Astrocyte (in vitro differentiated cells and primary cell): ENCODE data around the gene PRRC2B. TPM values are rescaled to one million over a fixed set of nuclear protein-coding genes. Genes with fewer than 3 reads are reported as not detected.

ENCODE experiments used
- DNase-seq: peaks from one replicate; pipeline ENCODE4 v3.0.0-alpha.2; 2010; ENCODE audit warnings: low read depth
- FAIRE-seq: peaks from 2 replicates; lab custom pipeline; 2011; peaks lifted over from hg19 to GRCh38; lab: Jason Lieb, UNC
- H2AFZ ChIP-seq: 2 replicates; pipeline ENCODE4 v1.6.0; 2012; ENCODE audit warnings: low read depth, low read length, inconsistent platforms
- H3K27ac ChIP-seq: 2 replicates; pipeline ENCODE4 v1.5.1; 2011; ENCODE audit warnings: low read depth, low read length, inconsistent platforms
- H3K27me3 ChIP-seq: 2 replicates; pipeline ENCODE4 v1.6.0; 2011; ENCODE audit warnings: low read length, inconsistent platforms; ENCODE audit not compliant: insufficient read depth
- H3K36me3 ChIP-seq: 2 replicates; pipeline ENCODE4 v1.5.1; 2011; ENCODE audit warnings: low read length, inconsistent platforms; ENCODE audit not compliant: insufficient read depth
- H3K4me1 ChIP-seq: 2 replicates; pipeline ENCODE4 v1.5.1; 2011; ENCODE audit warnings: low read length, inconsistent platforms; ENCODE audit not compliant: insufficient read depth
- H3K4me2 ChIP-seq: 2 replicates; pipeline ENCODE4 v1.6.0; 2012; ENCODE audit warnings: low read length, inconsistent platforms
- H3K4me3 ChIP-seq: 2 replicates; pipeline ENCODE4 v1.5.1; 2011; ENCODE audit warnings: low read depth, mild to moderate bottlenecking, low read length, inconsistent platforms; ENCODE audit not compliant: insufficient read depth
- H3K79me2 ChIP-seq: 2 replicates; pipeline ENCODE4 v1.6.0; 2012; ENCODE audit warnings: mild to moderate bottlenecking, low read length, inconsistent platforms; ENCODE audit not compliant: insufficient read depth
- H3K9ac ChIP-seq: 2 replicates; pipeline ENCODE4 v1.6.0; 2012; ENCODE audit warnings: mild to moderate bottlenecking, low read length, inconsistent platforms
- H3K9me3 ChIP-seq: 2 replicates; pipeline ENCODE4 v1.5.1; 2012; ENCODE audit warnings: low read depth, mild to moderate bottlenecking, low read length, inconsistent platforms; ENCODE audit not compliant: insufficient read depth
- H4K20me1 ChIP-seq: 2 replicates; pipeline ENCODE4 v1.6.0; 2012; ENCODE audit warnings: low read length, inconsistent platforms; ENCODE audit not compliant: insufficient read depth
- H3K27ac Mint-ChIP-seq: one replicate; pipeline ENCODE4 v1.8.0; 2021; ENCODE audit warnings: mild to moderate bottlenecking, mixed read lengths; ENCODE audit not compliant: unreplicated experiment
- H3K27me3 Mint-ChIP-seq: one replicate; pipeline ENCODE4 v1.8.0; 2021; ENCODE audit warnings: low read depth, mixed read lengths; ENCODE audit not compliant: unreplicated experiment
- H3K36me3 Mint-ChIP-seq: one replicate; pipeline ENCODE4 v1.8.0; 2021; ENCODE audit warnings: low read depth, mixed read lengths; ENCODE audit not compliant: unreplicated experiment
- H3K4me1 Mint-ChIP-seq: one replicate; pipeline ENCODE4 v1.8.0; 2021; ENCODE audit warnings: low read depth, mixed read lengths; ENCODE audit not compliant: unreplicated experiment
- H3K4me3 Mint-ChIP-seq: one replicate; pipeline ENCODE4 v1.8.0; 2021; ENCODE audit warnings: mild to moderate bottlenecking, moderate library complexity, mixed read lengths; ENCODE audit not compliant: unreplicated experiment
- H3K9me3 Mint-ChIP-seq: one replicate; pipeline ENCODE4 v1.8.0; 2021; ENCODE audit warnings: mild to moderate bottlenecking, mixed read lengths; ENCODE audit not compliant: unreplicated experiment
- CTCF ChIP-seq: IDR thresholded peaks from 2 replicates; pipeline ENCODE4 v1.5.1; 2011; ENCODE audit warnings: low read depth, mild to moderate bottlenecking, inconsistent platforms, low read length, moderate library complexity; ENCODE audit not compliant: insufficient read depth
- EZH2 ChIP-seq: IDR thresholded peaks from 2 replicates; pipeline ENCODE4 v1.6.1; 2012; ENCODE audit warnings: mild to moderate bottlenecking, low read length, inconsistent platforms; ENCODE audit not compliant: insufficient read depth
- total RNA-seq: library from RNA; stranded (reverse); gene quantifications from 2 replicates; pipeline ENCODE4 v1.2.1, GENCODE V29; 2021

The PRRC2B gene
- total RNA-seq, 1 donor from 2014 or later = 292 TPM

DNA sequence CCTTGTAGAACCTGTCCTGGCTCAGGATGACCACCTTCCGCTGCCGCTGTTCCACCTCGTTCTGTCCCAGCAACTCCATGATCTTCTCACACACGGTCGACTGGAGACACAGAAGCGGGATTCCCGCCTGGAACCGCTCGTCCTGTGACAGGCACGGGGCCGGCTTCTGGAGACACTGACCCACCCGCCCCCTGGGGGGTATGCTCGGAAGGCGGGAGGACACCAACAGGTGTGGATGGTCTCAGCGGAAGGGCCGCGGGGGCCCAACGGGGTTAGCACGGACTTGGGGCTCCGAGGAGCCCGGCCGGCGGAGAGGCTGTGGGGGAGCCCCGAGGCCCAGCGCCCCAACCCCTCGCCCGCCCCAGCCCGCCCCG lies 136.6 kb downstream of the PRRC2B start:
- H3K4me2 ChIP-seq = peak overlapping the region; percentile 98
- Mint-ChIP-seq H3K4me3 (peak overlapping the region; percentile 85), H3K36me3 (peaks cover 6% of the 10 kb centered on the region), H3K4me1 (peaks cover 3% of the 10 kb centered on the region), H3K9me3 (no peaks in the 10 kb centered on the region), H3K27ac (no peak overlapping the region), H3K27me3 (peaks cover 2% of the 10 kb centered on the region)
- H3K27ac ChIP-seq = no peak overlapping the region
- H2AFZ ChIP-seq = peak overlapping the region; percentile 75
- TF ChIP-seq EZH2 (no peak), CTCF (no peak)
- peaks cover 16% of the 10 kb centered on the region for H3K79me2 ChIP-seq
- H3K36me3 ChIP-seq = peaks cover 4% of the 10 kb centered on the region
- DNase-seq (no peak), FAIRE-seq (no peak)
- peaks cover 7% of the 10 kb centered on the region for H4K20me1 ChIP-seq
- peak overlapping the region; percentile 72 for H3K4me3 ChIP-seq
- no peaks in the 10 kb centered on the region for H3K9me3 ChIP-seq
- peak overlapping the region; percentile 89 for H3K9ac ChIP-seq
- peaks cover 15% of the 10 kb centered on the region for H3K4me1 ChIP-seq
- H3K27me3 ChIP-seq = no peaks in the 10 kb centered on the region

DNA sequence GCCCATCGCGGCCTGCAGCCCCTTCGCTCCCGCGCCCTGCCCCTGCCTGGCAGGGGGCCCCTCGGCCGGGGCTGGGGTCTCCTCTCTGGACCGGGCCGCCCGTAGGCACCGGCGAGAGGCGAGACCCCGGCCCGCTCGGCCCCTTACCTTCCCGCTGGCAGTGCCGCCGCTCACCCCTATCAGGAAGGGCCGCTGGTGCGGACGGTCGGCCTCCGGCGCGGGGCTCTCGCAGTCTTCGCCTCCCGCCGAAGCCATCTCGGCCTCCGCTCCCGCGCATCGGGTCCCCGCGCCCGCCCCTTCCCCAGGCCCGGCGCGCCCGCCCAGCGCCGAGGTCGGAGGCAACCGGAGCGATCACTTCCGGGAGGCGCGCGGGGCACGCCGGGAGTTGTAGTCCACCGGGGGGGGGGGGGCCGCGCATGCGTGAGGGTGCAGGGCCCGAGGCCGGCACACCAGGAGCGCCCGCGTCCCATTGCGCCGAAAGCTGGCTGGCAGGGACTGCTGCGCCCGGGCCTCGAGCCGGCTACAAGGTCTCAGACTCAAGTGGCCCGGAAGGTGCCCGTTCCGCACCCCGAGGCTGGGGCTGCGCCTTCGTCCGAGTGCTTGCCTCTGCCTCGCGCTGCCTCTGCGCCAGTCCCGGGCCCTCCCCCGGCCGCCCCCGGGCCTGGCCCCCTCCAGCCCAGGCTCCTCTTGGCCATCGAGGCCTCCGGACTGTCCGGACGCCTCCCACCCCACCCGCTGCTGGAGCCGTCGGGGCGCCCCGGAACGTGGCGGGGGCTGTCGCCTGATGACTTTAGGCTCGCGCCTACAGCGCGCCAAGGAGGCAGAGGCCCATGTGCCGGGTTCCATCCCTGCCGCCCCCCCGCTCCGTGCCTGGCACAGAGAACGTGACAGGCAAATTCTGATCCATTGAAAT lies 137.3 kb downstream of the PRRC2B start, which contains the start of gene UCK1:
Gene UCK1, minus strand, starts transcription at position 344 of the 913 bp plus-strand sequence. Its CDS starts 89 bp downstream, at position 255.
- peaks cover 2% of the 10 kb centered on the region for H3K27me3 Mint-ChIP-seq
- Histone ChIP-seq H3K36me3 (peaks cover 4% of the 10 kb centered on the region), H3K9ac (peak within 1 kb of the TSS; percentile 89), H3K9me3 (no peaks in the 10 kb centered on the region), H3K4me1 (peaks cover 15% of the 10 kb centered on the region), H2AFZ (peak within 1 kb of the TSS; percentile 75), H3K4me3 (peak within 1 kb of the TSS; percentile 72), H3K79me2 (peaks cover 16% of the 10 kb centered on the region), H4K20me1 (peaks cover 5% of the 10 kb centered on the region), H3K27ac (peak within 1 kb of the TSS; percentile 42), H3K4me2 (peak within 1 kb of the TSS; percentile 98), H3K27me3 (no peaks in the 10 kb centered on the region)
- H3K27ac Mint-ChIP-seq = no peak within 1 kb of the TSS
- peak within 1 kb of the TSS; percentile 85 for H3K4me3 Mint-ChIP-seq
- TF ChIP-seq CTCF = no peak
- no peak for TF ChIP-seq EZH2
- H3K9me3 Mint-ChIP-seq = no peaks in the 10 kb centered on the region
- FAIRE-seq = no peak
- H3K36me3 Mint-ChIP-seq = peaks cover 6% of the 10 kb centered on the region
- H3K4me1 Mint-ChIP-seq = peaks cover 3% of the 10 kb centered on the region
- DNase-seq = peak; percentile 55
